ENCODE results near the gene ABO.
"Not testable (repeated sequence)": the region's sequence is repeated elsewhere in the genome, so short reads cannot be mapped to it uniquely, and the experiment has no call there.

The ABO gene

GRCh38 chr9:133224762-133225161 lies 50.2 kb downstream of the ABO start (continued):
- TF ChIP-seq ZBTB48 (tag by site-specific recombination; IDR thresholded peaks at IDR 0.05) (no peak), ZNF426 (tag by site-specific recombination; IDR thresholded peaks at IDR 0.05) (no peak), ZNF335 (tag by site-specific recombination; conservative IDR thresholded peaks at IDR 0.05) (no peak), ZSCAN18 (tag by site-specific recombination; IDR thresholded peaks at IDR 0.05) (no peak), ZNF223 (tag by site-specific recombination; IDR thresholded peaks at IDR 0.05) (no peak), ZNF362 (tag by site-specific recombination; IDR thresholded peaks at IDR 0.05) (no peak), ZNF558 (tag by site-specific recombination; IDR thresholded peaks at IDR 0.05) (no peak), ZNF302 (tag by site-specific recombination; IDR thresholded peaks at IDR 0.05; ENCODE audit: low read depth) (no peak), ZFP3 (tag by site-specific recombination; IDR thresholded peaks at IDR 0.05; ENCODE audit: low read depth) (no peak)

- POLR2A ChIA-PET; H3K27ac ChIP-seq (ENCODE audit: extremely low read depth, low read depth, low read length); H3K4me3 ChIP-seq (ENCODE audit: low read depth, low read length); H3K4me1 ChIP-seq (ENCODE audit: control insufficient read depth, insufficient read depth, low read length); H3K9me3 ChIP-seq (ENCODE audit: control insufficient read depth, insufficient read depth, low read depth, low read length); H3K36me3 ChIP-seq (ENCODE audit: control insufficient read depth in 2 of 2, insufficient read depth in 1 of 2, low read length in 2 of 2): not testable (repeated sequence)
- peak; percentile 38; the same call in 1 of the 2 replicates for TF ChIP-seq KLF1 (tag by site-specific recombination; IDR thresholded peaks at IDR 0.05)
- CTCF ChIA-PET: interaction anchor here (1.3 kb wide), 1 partner anchor 16 kb away, joined by 3 read pairs; no protein-coding TSS in a partner anchor
These were observed 51.7 kb downstream of the ABO start for GRCh38 chr9:133223159-133223756.

- POLR2A ChIA-PET; CTCF ChIA-PET; H3K4me1 ChIP-seq (ENCODE audit: control insufficient read depth, insufficient read depth, low read length); H3K4me3 ChIP-seq (ENCODE audit: low read depth, low read length); H3K9me3 ChIP-seq (ENCODE audit: control insufficient read depth, insufficient read depth, low read depth, low read length); H3K27ac ChIP-seq (ENCODE audit: extremely low read depth, low read depth, low read length); H3K36me3 ChIP-seq (ENCODE audit: control insufficient read depth in 2 of 2, insufficient read depth in 1 of 2, low read length in 2 of 2): not testable (repeated sequence)
These were observed 53.0 kb downstream of the ABO start for GRCh38 chr9:133221994-133222393.

GRCh38 chr9:133221177-133221809 lies 53.7 kb downstream of the ABO start:
- H3K36me3 ChIP-seq (ENCODE audit: control insufficient read depth in 2 of 2, insufficient read depth in 1 of 2, low read length in 2 of 2): no peaks in the 10 kb centered on the region
- no peaks in the 10 kb centered on the region for H3K4me1 ChIP-seq (ENCODE audit: control insufficient read depth, insufficient read depth, low read length)
- POLR2A ChIA-PET: no interaction called here
- no peak overlapping the region for H3K27ac ChIP-seq (ENCODE audit: extremely low read depth, low read depth, low read length)
- CTCF ChIA-PET: no interaction called here
- no peak overlapping the region for H3K4me3 ChIP-seq (ENCODE audit: low read depth, low read length)
- no peaks in the 10 kb centered on the region for H3K9me3 ChIP-seq (ENCODE audit: control insufficient read depth, insufficient read depth, low read depth, low read length)
- no peak for TF ChIP-seq OSR2 (tag by site-specific recombination; IDR thresholded peaks at IDR 0.05)
- TF ChIP-seq ZNF138 (tag by site-specific recombination; IDR thresholded peaks at IDR 0.05; ENCODE audit: borderline replicate concordance): no peak
- TF ChIP-seq ZBTB1 (tag by site-specific recombination; IDR thresholded peaks at IDR 0.05): no peak
- no peak for TF ChIP-seq SALL2 (tag by site-specific recombination; IDR thresholded peaks at IDR 0.05; ENCODE audit: borderline replicate concordance)
- no peak for TF ChIP-seq ZXDB (tag by site-specific recombination; IDR thresholded peaks at IDR 0.05)

GRCh38 chr9:133218049-133218975 lies 56.7 kb downstream of the ABO start:
- POLR2A ChIA-PET; H3K9me3 ChIP-seq (ENCODE audit: control insufficient read depth, insufficient read depth, low read depth, low read length); H3K36me3 ChIP-seq (ENCODE audit: control insufficient read depth in 2 of 2, insufficient read depth in 1 of 2, low read length in 2 of 2); H3K4me1 ChIP-seq (ENCODE audit: control insufficient read depth, insufficient read depth, low read length); H3K4me3 ChIP-seq (ENCODE audit: low read depth, low read length); H3K27ac ChIP-seq (ENCODE audit: extremely low read depth, low read depth, low read length): not testable (repeated sequence)
- CTCF ChIA-PET: interaction anchor here (1.0 to 1.6 kb wide), 3 partner anchors 20 to 32 kb away, joined by 3 to 4 read pairs (median 4); no protein-coding TSS in a partner anchor

GRCh38 chr9:133217333-133217988 lies 57.5 kb downstream of the ABO start:
- H3K4me1 ChIP-seq (ENCODE audit: control insufficient read depth, insufficient read depth, low read length); H3K4me3 ChIP-seq (ENCODE audit: low read depth, low read length); H3K27ac ChIP-seq (ENCODE audit: extremely low read depth, low read depth, low read length); CTCF ChIA-PET; H3K9me3 ChIP-seq (ENCODE audit: control insufficient read depth, insufficient read depth, low read depth, low read length); POLR2A ChIA-PET; H3K36me3 ChIP-seq (ENCODE audit: control insufficient read depth in 2 of 2, insufficient read depth in 1 of 2, low read length in 2 of 2): not testable (repeated sequence)
